K562 (cell line): ENCODE results near the gene FGFRL1. TPM values are rescaled to one million over a fixed set of nuclear protein-coding genes. Genes with fewer than 3 reads are reported as not detected.

Source experiments
- ARID4B ChIP-seq: sonication (generic); formaldehyde crosslinking; IDR thresholded peaks from 2 replicates; pipeline ENCODE4 v1.8.0; 2022; ENCODE audit warnings: mild to moderate bottlenecking, missing genetic modification reagents
- FUS ChIP-seq: fragments of 200-400 bp; formaldehyde crosslinking; optimal IDR thresholded peaks from 2 replicates; pipeline ENCODE3; 2017; ENCODE audit warnings: low read depth, low read length
- GATA2 ChIP-seq: sonication (generic); formaldehyde crosslinking; IDR thresholded peaks from 2 replicates; pipeline ENCODE4 v1.4.0; 2020; ENCODE audit warnings: mild to moderate bottlenecking, missing genetic modification reagents
- NFRKB ChIP-seq: fragments of 450-650 bp; IDR thresholded peaks from 2 replicates; pipeline ENCODE4 v1.6.1; 2016; ENCODE audit warnings: low read depth
- RB1 ChIP-seq: fragments of 450-650 bp; IDR thresholded peaks from 2 replicates; pipeline ENCODE4 v1.6.1; 2017; ENCODE audit warnings: low read depth, mild to moderate bottlenecking
- RBM15 ChIP-seq: fragments of 200-400 bp; formaldehyde crosslinking; IDR thresholded peaks from 2 replicates; pipeline ENCODE4 v1.6.1; 2018; ENCODE audit warnings: mild to moderate bottlenecking, low read length, moderate library complexity; ENCODE audit not compliant: insufficient read depth
- TCFL5 ChIP-seq: fragments of 250-450 bp; sonication (Bioruptor Pico); conservative IDR thresholded peaks from 2 replicates; pipeline ENCODE4 v1.6.1; 2021; ENCODE audit warnings: mild to moderate bottlenecking, moderate library complexity, matching md5 sums
- ZFX ChIP-seq: sonication (generic); formaldehyde crosslinking; IDR thresholded peaks from 2 replicates; pipeline ENCODE4 v1.8.0; 2022; ENCODE audit warnings: mild to moderate bottlenecking, missing genetic modification reagents, moderate library complexity
- ZNF197 ChIP-seq: fragments of 200-800 bp; sonication (Bioruptor generic); IDR thresholded peaks from 2 replicates; pipeline ENCODE4 v1.6.1; 2016; ENCODE audit warnings: low read depth, missing genetic modification characterization, missing compliant biosample characterization
- ZNF280B ChIP-seq: fragments of 250-450 bp; sonication (Bioruptor Pico); IDR thresholded peaks from 2 replicates; pipeline ENCODE4 v1.5.1; 2021; ENCODE audit warnings: mild to moderate bottlenecking
- ZNF282 ChIP-seq: sonication (generic); formaldehyde crosslinking; IDR thresholded peaks from 2 replicates; pipeline ENCODE4 v1.8.1; 2023; ENCODE audit warnings: missing genetic modification reagents
- polyA plus RNA-seq, 8 experiments: library from polyadenylated mRNA; depleted of rRNA in 4 of 8; stranded (reverse) in 5 of 8; unstranded in 3 of 8; fragments of >200 nt; fragmentation: Nextera tagmentation in 2 of 8; fragmentation: Illumina TruSeq in 1 of 8; extraction: Ambion mirVana in 2 of 8; extraction: Trizol in 1 of 8; gene quantifications; 2 replicates each; pipeline versions ENCODE4 v1.2.1 to v1.2.3, GENCODE V29; 2011 to 2014; ENCODE audit warnings: inconsistent platforms in 1 of 8, missing spikeins in 1 of 8
- total RNA-seq, 7 experiments: library from RNA; depleted of rRNA in 6 of 7; stranded (reverse); fragments of >200 nt in 6 of 7; fragmentation: Illumina TruSeq in 2 of 7; extraction: Trizol in 2 of 7; gene quantifications; 2 replicates each; pipeline versions ENCODE4 v1.2.1 to v1.2.3, GENCODE V29; 2011 to 2021; ENCODE audit warnings: low replicate concordance in 1 of 7
- TF ChIP-seq, protein P1 (sequence below): fragments of 250-450 bp; sonication (Bioruptor Pico); IDR thresholded peaks from 2 replicates; pipeline ENCODE4 v1.9.0; 2021; ENCODE audit warnings: mild to moderate bottlenecking, inconsistent platforms
- TF ChIP-seq, protein P2 (sequence below), 2 experiments: fragments of 450-650 bp; conservative IDR thresholded peaks; 2 replicates each; pipeline ENCODE4 v1.6.1; 2017; ENCODE audit warnings: mild to moderate bottlenecking in 2 of 2, moderate library complexity in 2 of 2
- TF ChIP-seq, protein P3 (sequence below): sonication (generic); formaldehyde crosslinking; IDR thresholded peaks from 2 replicates; pipeline ENCODE4 v1.8.1; 2023; ENCODE audit warnings: mild to moderate bottlenecking, missing genetic modification reagents

Gene FGFRL1
- total and polyA plus RNA-seq, 9 of the 15 experiments (the other 6 are each of a cell fraction or from before 2014, with no cell fraction given) = 0.34 to 49.9 (median 14.6) TPM

DNA sequence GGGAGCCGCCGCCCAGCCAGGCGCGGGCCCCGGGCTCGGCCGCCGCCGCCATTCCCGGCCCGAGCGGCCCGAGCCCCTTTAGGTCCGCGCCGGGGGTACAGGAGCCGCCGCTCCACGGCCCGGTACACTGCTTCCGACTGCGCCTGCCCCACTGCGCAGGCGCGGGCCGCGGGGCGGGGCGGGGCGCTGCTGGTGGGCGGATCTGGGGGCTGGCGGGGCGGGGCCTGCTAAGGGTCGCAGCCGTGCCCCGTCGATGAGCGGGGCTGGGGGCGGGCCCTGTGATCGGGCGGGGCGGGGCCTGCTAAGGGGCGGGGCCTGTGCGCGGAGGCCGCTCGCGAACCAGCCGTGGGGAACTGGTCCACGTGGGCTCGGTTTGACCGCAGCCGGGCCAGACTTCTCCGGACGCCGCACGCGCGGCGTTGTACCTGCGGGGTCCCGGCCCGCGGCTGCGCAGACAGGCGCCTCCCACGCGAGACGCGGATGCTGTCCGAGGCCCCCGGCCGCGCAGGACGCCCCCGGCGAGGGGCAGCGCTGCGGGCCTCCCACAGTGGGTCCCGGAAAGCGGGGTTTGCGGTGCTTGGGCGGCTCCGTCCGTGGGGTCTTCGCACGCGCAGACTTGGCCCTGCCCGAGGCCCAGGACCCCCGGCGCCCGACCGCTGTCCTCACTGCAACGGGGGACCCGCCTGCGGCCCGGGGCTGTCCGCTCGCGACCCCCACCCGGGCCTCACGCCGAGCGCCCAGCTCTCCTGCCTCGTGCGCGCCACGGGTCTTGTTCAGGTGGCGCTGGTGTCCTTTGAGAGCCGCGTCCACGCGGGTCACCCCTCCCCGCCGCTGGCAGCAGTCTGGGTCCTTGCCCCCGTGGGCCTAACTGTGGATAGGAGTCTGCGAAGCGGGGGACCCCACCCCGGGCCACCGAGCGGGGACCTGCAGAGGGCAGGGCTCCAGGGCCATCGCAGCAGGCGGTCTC, 37.7 kb upstream of the FGFRL1 start, which contains the start of gene DGKQ (continued):
- TF ChIP-seq ZNF280B (CRISPR knock-in tag) = no peak
- TF ChIP-seq RB1 = no peak
- no peak for TF ChIP-seq ZNF197 (CRISPR knock-in tag)
- peak; percentile 65 for TF ChIP-seq ZFX
- TF ChIP-seq ARID4B (CRISPR knock-in tag) = peak; percentile 41; the same call in 1 of the 2 replicates
- no peak for TF ChIP-seq ZNF282
- no peak for TF ChIP-seq NFRKB
- TF ChIP-seq FUS = no peak
- no peak for TF ChIP-seq RBM15
- TF ChIP-seq, protein P1, sequence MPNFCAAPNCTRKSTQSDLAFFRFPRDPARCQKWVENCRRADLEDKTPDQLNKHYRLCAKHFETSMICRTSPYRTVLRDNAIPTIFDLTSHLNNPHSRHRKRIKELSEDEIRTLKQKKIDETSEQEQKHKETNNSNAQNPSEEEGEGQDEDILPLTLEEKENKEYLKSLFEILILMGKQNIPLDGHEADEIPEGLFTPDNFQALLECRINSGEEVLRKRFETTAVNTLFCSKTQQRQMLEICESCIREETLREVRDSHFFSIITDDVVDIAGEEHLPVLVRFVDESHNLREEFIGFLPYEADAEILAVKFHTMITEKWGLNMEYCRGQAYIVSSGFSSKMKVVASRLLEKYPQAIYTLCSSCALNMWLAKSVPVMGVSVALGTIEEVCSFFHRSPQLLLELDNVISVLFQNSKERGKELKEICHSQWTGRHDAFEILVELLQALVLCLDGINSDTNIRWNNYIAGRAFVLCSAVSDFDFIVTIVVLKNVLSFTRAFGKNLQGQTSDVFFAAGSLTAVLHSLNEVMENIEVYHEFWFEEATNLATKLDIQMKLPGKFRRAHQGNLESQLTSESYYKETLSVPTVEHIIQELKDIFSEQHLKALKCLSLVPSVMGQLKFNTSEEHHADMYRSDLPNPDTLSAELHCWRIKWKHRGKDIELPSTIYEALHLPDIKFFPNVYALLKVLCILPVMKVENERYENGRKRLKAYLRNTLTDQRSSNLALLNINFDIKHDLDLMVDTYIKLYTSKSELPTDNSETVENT (CRISPR knock-in tag) = peak; percentile 8; the same call in 1 of the 2 replicates
- no peak for TF ChIP-seq GATA2
- TF ChIP-seq, protein P2, sequence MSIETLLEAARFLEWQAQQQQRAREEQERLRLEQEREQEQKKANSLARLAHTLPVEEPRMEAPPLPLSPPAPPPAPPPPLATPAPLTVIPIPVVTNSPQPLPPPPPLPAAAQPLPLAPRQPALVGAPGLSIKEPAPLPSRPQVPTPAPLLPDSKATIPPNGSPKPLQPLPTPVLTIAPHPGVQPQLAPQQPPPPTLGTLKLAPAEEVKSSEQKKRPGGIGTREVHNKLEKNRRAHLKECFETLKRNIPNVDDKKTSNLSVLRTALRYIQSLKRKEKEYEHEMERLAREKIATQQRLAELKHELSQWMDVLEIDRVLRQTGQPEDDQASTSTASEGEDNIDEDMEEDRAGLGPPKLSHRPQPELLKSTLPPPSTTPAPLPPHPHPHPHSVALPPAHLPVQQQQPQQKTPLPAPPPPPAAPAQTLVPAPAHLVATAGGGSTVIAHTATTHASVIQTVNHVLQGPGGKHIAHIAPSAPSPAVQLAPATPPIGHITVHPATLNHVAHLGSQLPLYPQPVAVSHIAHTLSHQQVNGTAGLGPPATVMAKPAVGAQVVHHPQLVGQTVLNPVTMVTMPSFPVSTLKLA (conservative IDR thresholded peaks at IDR 0.05) = peak in 1 of 2 experiments; percentile 55; a peak in 2 of 4 replicates
- TF ChIP-seq, protein P3, sequence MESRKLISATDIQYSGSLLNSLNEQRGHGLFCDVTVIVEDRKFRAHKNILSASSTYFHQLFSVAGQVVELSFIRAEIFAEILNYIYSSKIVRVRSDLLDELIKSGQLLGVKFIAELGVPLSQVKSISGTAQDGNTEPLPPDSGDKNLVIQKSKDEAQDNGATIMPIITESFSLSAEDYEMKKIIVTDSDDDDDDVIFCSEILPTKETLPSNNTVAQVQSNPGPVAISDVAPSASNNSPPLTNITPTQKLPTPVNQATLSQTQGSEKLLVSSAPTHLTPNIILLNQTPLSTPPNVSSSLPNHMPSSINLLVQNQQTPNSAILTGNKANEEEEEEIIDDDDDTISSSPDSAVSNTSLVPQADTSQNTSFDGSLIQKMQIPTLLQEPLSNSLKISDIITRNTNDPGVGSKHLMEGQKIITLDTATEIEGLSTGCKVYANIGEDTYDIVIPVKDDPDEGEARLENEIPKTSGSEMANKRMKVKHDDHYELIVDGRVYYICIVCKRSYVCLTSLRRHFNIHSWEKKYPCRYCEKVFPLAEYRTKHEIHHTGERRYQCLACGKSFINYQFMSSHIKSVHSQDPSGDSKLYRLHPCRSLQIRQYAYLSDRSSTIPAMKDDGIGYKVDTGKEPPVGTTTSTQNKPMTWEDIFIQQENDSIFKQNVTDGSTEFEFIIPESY (CRISPR knock-in tag) = peak; percentile 99
- no peak for TF ChIP-seq TCFL5
